ELF-1 (cell line): ENCODE results near the gene CCNT2.
"Not testable (repeated sequence)": the region's sequence is repeated elsewhere in the genome, so short reads cannot be mapped to it uniquely, and the experiment has no call there.

Experiments
- DNase-seq: peaks from one replicate; pipeline ENCODE4 v3.0.0-alpha.2; 2016; ENCODE audit warnings: low read depth, low spot score

Gene CCNT2

GRCh38 chr2:134918526-134919340 lies at the start of gene CCNT2:
TSS of gene CCNT2 (plus strand) at chr2:134918822. CDS start at chr2:134918855, 33 bp downstream.
- DNase-seq = peak; percentile 99

- DNase-seq = no peak
Measured at GRCh38 chr2:134869946-134870736, 48.5 kb upstream of the CCNT2 start.

- no peak for DNase-seq
Measured at GRCh38 chr2:134873152-134873551, 45.5 kb upstream of the CCNT2 start.

- DNase-seq = no peak
Measured at GRCh38 chr2:134875309-134875708, 43.3 kb upstream of the CCNT2 start.

- no peak for DNase-seq
Measured at GRCh38 chr2:134882773-134883172, 35.8 kb upstream of the CCNT2 start.

GRCh38 chr2:134883552-134884293 lies 34.9 kb upstream of the CCNT2 start:
- DNase-seq = no peak

- no peak for DNase-seq
Measured at GRCh38 chr2:134884435-134884834, 34.2 kb upstream of the CCNT2 start.

- no peak for DNase-seq
Measured at GRCh38 chr2:134892282-134893035, 26.2 kb upstream of the CCNT2 start.

- DNase-seq = no peak
Measured at GRCh38 chr2:134897932-134898331, 20.7 kb upstream of the CCNT2 start.

GRCh38 chr2:134899204-134899603 lies 19.4 kb upstream of the CCNT2 start:
- DNase-seq = no peak

GRCh38 chr2:134900151-134900550 lies 18.5 kb upstream of the CCNT2 start:
- no peak for DNase-seq

GRCh38 chr2:134903701-134904100 lies 14.9 kb upstream of the CCNT2 start:
- DNase-seq = not testable (repeated sequence)

- no peak for DNase-seq
Measured at GRCh38 chr2:134905168-134905567, 13.5 kb upstream of the CCNT2 start.

- DNase-seq = no peak
Measured at GRCh38 chr2:134906726-134907125, 11.9 kb upstream of the CCNT2 start.

GRCh38 chr2:134907441-134908116 lies 11.0 kb upstream of the CCNT2 start:
- not testable (repeated sequence) for DNase-seq

- no peak for DNase-seq
Measured at GRCh38 chr2:134910763-134911399, 7.7 kb upstream of the CCNT2 start.

- no peak for DNase-seq
Measured at GRCh38 chr2:134911400-134911785, 7.2 kb upstream of the CCNT2 start.

- DNase-seq = no peak
Measured at GRCh38 chr2:134912361-134912760, 6.3 kb upstream of the CCNT2 start.

GRCh38 chr2:134917360-134917865 lies 1.2 kb upstream of the CCNT2 start:
- peak; percentile 33 for DNase-seq

GRCh38 chr2:134917888-134918525 lies 615 bp upstream of the CCNT2 start:
- DNase-seq = no peak
